K562 (cell line): ENCODE results near the gene DNAAF3. TPM values are rescaled to one million over a fixed set of nuclear protein-coding genes. Genes with fewer than 3 reads are reported as not detected.

Experiments
- MNT ChIP-seq, 2 experiments: fragments of 450-650 bp; conservative IDR thresholded peaks; 2 replicates each; pipeline ENCODE4 v1.6.1; 2017; ENCODE audit warnings: mild to moderate bottlenecking in 2 of 2, moderate library complexity in 2 of 2
- NR2C2 ChIP-seq, 2 experiments: fragments of 200-800 bp in 1 of 2; sonication (Bioruptor generic) in 1 of 2; sonication (generic) in 1 of 2; formaldehyde crosslinking in 1 of 2; IDR thresholded peaks; 2 replicates each; pipeline versions ENCODE4 v1.6.1 to v1.8.0; 2016 to 2022; ENCODE audit warnings: mild to moderate bottlenecking in 1 of 2, missing compliant biosample characterization in 1 of 2, missing genetic modification characterization in 1 of 2, missing genetic modification reagents in 1 of 2
- NR4A1 ChIP-seq, 2 experiments: fragments of 250-450 bp in 1 of 2; fragments of 450-650 bp in 1 of 2; sonication (Bioruptor Pico) in 1 of 2; IDR thresholded peaks; 2 replicates each; pipeline versions ENCODE4 v1.4.0 to v1.6.1; 2016 to 2020; ENCODE audit warnings: mild to moderate bottlenecking in 2 of 2, missing compliant biosample characterization in 1 of 2, missing genetic modification characterization in 1 of 2, moderate library complexity in 1 of 2
- PKNOX1 ChIP-seq: fragments of 450-650 bp; IDR thresholded peaks from 2 replicates; pipeline ENCODE4 v1.6.1; 2016
- PTBP1 ChIP-seq: fragments of 200-400 bp; formaldehyde crosslinking; IDR thresholded peaks from 2 replicates; pipeline ENCODE4 v1.6.1; 2017; ENCODE audit warnings: low read depth, low read length
- REST ChIP-seq, 2 experiments: fragments of 450-650 bp; formaldehyde crosslinking in 1 of 2; IDR thresholded peaks; 2 replicates each; pipeline versions ENCODE4 v1.4.0 to v1.6.1; 2014 to 2020; ENCODE audit warnings: mild to moderate bottlenecking in 2 of 2, borderline replicate concordance in 1 of 2, low read depth in 1 of 2
- SAP30 ChIP-seq: fragments of 200-600 bp; sonication (generic); IDR thresholded peaks from 2 replicates; pipeline ENCODE4 v1.6.1; 2012; ENCODE audit warnings: borderline replicate concordance, low read depth, mild to moderate bottlenecking, moderate library complexity, low read length, control low read depth, inconsistent platforms; ENCODE audit not compliant: insufficient read depth, poor library complexity, severe bottlenecking
- TCF15 ChIP-seq: fragments of 250-450 bp; sonication (Bioruptor Pico); IDR thresholded peaks from 2 replicates; pipeline ENCODE4 v1.8.0; 2022; ENCODE audit warnings: moderate library complexity, mild to moderate bottlenecking, inconsistent platforms
- XRCC4 ChIP-seq: IDR thresholded peaks from one replicate; pipeline ENCODE4 v1.6.1; 2011; ENCODE audit not compliant: insufficient read depth, insufficient read length; ENCODE audit errors: extremely low read depth
- ZNF277 ChIP-seq: fragments of 250-450 bp; sonication (Bioruptor Pico); IDR thresholded peaks from 2 replicates; pipeline ENCODE4 v1.8.0; 2022; ENCODE audit warnings: inconsistent platforms, mild to moderate bottlenecking, moderate library complexity, borderline replicate concordance
- polyA plus RNA-seq, 8 experiments: library from polyadenylated mRNA; depleted of rRNA in 4 of 8; stranded (reverse) in 5 of 8; unstranded in 3 of 8; fragments of >200 nt; fragmentation: Nextera tagmentation in 2 of 8; fragmentation: Illumina TruSeq in 1 of 8; extraction: Ambion mirVana in 2 of 8; extraction: Trizol in 1 of 8; gene quantifications; 2 replicates each; pipeline versions ENCODE4 v1.2.1 to v1.2.3, GENCODE V29; 2011 to 2014; ENCODE audit warnings: inconsistent platforms in 1 of 8, missing spikeins in 1 of 8
- total RNA-seq, 7 experiments: library from RNA; depleted of rRNA in 6 of 7; stranded (reverse); fragments of >200 nt in 6 of 7; fragmentation: Illumina TruSeq in 2 of 7; extraction: Trizol in 2 of 7; gene quantifications; 2 replicates each; pipeline versions ENCODE4 v1.2.1 to v1.2.3, GENCODE V29; 2011 to 2021; ENCODE audit warnings: low replicate concordance in 1 of 7

The DNAAF3 gene
- total and polyA plus RNA-seq, 9 of the 15 experiments (the other 6 are each of a cell fraction or from before 2014, with no cell fraction given): 21.6 to 61.5 (median 43.0) TPM

- no peak for TF ChIP-seq REST (IDR thresholded peaks at IDR 0.05; ENCODE audit: borderline replicate concordance)
- TF ChIP-seq REST (CRISPR knock-in tag; IDR thresholded peaks at IDR 0.05; ENCODE audit: low read depth): no peak
- TF ChIP-seq TCF15 (CRISPR knock-in tag): 0 out of 2 replicates have a peak, but pooled peaks have one; percentile 55
- TF ChIP-seq NR4A1 (CRISPR knock-in tag; IDR thresholded peaks at IDR 0.05): no peak
- TF ChIP-seq NR4A1 (tag; IDR thresholded peaks at IDR 0.05): no peak
- TF ChIP-seq ZNF277 (CRISPR knock-in tag): no peak
- TF ChIP-seq SAP30: peak; percentile 63
- no peak for TF ChIP-seq PTBP1
- TF ChIP-seq PKNOX1: peak; percentile 51
- TF ChIP-seq NR2C2 (CRISPR knock-in tag; IDR thresholded peaks at IDR 0.05): no peak
- no peak for TF ChIP-seq NR2C2 (tag; IDR thresholded peaks at IDR 0.05)
- TF ChIP-seq MNT (conservative IDR thresholded peaks at IDR 0.05): peak; percentile 89 to 94
- TF ChIP-seq XRCC4: no peak
These were observed at the start of gene DNAAF3 (continued) for GRCh38 chr19:55166530-55167268.
